CD4-positive, alpha-beta T cell treated with Interferon gamma for 1 hour (primary cell): ENCODE measurements around the gene SYT2.
"Not testable (repeated sequence)": the region's sequence is repeated elsewhere in the genome, so short reads cannot be mapped to it uniquely, and the experiment has no call there.

Experiments used
- DNase-seq: peaks from one replicate; pipeline ENCODE4 v3.0.0-alpha.2; 2020

Gene SYT2

DNA sequence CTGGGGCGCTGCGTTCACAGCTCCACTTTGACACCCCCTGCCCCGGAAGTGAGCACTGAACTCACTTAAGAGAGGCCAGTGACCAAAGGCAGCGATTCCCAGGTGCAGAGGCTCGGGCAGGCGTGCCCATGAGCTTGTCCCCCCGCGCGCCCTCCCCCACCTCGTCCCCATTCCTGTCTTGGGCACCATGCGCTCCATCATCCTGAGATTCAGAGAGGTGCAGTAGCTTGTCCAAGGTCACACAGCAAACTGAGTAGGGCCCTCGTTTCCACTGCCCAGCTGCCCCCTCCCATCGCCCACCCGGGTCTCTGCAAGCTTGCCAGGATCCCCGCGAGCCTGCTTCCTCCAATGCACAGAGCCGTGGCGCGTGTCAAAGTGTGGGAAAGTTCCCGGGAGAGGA is 68.0 kb downstream of the SYT2 start:
- no peak for DNase-seq

DNA sequence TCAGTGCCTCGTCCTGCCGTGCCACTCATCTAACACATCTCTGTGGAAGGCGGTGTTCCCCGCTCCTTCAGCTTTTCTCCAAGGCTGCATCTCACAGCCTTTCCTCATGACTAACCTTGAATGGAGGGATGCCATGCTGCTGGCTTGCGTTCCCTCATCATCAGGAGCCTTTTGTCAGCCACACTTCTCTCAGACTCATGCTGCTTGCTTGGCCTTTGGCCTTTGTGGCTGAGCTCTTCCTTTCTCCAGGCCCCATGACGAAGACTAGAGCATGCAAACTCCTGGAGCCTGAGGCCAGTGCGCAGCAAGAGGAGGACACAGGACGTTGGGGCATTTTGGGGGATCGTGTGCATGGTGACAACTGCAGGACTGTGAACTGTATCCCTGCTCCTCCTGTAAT is 70.8 kb downstream of the SYT2 start:
- DNase-seq, result no peak

DNA sequence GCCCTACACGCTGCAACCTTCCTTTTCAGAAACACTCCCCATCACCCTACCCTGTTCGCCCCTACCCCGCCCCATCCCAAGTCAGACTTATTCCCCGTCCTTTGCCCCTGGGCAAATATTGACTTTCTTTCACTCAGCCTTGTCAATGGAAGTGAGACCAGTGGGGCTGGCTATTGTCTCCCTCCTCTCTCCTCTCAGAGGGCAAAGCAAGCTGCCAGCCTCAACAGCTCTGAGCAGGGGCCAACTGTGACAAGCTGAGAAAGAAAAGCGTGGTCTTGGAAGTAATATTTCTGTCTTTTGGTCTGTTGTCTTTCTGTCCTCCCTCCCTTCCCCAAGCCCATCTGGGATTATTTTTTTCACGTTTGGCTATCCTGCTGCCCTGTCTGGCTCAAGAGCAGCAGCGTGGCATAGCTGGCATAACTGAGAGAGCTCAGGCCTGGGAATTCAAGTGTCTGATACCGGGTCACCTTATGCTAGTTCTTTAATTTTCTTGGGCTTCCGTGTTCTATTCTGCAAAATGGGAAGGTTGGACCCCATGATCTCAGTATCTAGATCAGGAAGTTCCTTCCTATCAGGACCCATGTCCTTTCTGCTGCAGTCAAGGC is 71.5 kb downstream of the SYT2 start:
- DNase-seq, result not testable (repeated sequence)

DNA sequence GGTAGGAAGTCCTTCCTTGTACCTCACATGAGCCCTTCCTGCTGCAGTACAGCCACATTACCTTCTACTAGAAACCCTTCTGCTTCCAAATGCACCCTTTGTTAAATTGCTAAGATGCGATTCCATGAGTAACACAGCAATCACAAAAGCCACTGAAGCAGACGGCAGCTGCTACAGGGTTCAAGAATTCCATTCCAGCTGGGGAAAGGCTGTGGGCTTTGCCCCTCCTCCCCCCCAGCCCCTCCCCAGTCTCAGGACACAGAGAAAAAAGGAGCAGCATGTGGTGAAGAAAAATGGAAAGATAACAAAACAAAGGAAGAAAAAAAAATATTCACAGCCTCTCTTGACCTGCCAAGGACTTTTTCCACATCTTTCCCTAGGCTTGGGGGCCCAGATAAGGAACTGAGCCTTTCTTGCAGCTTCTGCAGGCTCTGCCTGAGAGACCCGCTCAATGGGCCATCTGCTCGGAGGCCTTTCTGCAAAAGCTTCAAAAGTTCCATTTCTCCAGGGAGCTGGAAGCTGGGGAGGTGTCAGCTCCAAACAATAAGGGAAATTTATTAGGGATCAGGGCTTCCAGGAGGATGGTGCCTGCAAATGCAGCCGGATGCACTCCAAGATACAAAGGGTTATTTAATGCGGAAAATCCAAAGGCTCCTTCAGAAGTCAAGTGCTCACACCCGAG is 72.1 kb downstream of the SYT2 start:
- no peak for DNase-seq

DNA sequence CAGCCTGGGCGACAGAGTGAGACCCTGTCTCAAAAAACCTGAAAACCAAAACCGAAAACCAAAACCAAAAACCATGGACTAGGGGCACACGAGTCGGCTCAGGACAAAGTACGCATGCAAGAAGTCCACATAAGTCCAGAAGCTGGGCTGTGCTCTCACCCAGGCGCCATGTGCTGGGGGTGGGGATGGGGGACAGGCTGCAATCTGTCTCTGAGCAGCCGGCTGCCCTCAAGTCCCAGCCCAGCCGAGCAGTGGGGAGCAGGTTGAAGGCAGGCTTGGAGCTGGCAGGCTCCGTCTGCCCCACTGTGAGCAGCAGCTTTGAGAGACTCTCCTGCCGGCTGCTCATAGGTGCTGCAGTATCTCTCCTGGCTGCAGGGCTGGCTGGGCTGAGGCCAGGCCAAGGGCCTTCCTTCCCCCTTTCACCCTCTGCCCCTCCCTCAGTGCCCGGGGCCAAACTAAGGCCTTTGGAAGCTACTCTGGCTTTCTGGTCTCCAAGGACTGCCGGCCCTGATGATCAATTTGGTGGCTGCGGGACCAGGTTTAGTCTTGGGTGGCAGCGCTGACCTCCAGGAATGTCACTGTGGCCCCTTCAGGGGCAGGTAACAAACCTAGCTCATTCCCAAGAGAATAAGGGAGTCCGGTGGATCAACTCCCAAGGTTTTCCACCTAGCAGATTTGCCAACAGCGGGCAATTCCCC is 72.8 kb downstream of the SYT2 start:
- not testable (repeated sequence) for DNase-seq

DNA sequence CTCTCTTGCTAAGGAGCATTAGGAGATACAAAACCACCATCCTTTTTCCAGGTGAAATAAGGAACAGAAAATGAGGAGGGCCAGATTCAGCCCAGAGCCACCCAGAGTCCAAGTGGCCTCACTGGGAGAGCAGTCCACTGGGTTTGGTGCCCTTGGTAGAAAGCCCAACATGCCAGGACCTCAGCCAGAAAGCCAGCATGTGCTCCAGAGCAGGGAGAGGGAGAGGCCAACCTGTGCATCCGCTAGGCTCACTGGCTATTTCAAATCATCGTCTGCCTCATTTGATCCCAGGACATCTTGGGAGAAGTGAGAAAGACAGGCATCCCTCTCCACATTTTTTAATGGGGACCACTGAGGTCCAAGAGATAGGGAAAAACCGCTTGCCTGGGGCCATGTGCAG is 74.1 kb downstream of the SYT2 start:
- DNase-seq, result not testable (repeated sequence)

DNA sequence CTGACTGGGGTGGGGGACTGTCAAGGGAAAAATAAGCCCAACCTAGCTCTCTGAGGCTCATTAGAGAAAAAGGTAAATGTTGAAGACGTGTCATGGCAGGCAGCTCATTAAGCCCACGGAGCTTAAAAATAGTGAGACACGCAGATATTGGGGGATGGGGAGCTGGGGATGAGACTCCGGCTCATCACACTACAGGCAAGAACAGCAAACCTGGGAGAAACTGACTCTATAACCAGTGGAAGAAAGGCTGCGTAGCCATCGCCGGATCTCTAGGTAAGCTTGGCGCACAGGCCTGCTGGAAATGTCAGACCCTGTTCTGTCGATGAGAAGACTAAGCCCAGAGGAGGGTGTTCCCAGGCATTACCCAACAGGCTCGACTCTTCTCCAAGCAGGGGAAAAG is 78.0 kb downstream of the SYT2 start:
- DNase-seq, result no peak

DNA sequence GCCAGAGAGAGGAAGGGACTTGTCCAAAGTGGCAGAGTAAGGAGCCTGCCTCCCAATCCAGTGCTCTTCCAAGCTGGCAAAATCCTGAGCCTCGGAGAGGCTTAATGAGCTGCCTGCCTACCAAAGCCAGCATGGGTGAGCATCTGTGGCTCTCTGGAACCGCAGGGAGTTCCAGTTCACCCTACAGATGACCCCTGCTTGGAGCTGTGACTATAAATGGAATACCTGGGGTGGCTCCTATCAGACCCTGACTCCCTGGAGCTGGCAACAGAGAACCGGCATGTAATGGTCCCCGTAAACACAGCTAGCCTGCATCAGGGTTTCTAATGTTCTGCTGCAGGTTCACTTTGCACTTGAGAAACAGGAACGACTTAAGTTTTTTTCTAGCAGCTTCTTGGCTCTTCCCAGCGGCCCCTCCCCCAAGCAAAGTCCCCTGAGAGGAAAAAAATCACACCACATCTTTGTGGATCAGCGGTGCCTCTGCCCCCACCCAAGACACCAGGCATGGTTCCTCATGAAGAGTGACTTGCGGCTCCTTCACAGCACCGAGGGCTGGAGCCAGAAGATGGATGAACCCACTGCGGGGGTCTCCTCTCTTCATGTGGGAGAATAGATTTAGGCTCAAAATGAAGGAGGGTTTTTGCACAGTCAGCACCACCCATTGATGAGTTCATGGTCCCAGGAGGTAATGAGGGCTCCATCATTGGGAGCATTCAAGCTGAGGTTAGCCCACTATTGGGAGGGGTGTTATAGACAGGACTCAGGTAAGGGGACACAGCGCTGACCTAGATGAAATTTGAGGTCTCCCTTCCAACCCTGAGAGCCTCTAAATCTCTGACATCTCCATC is 79.0 kb downstream of the SYT2 start:
- no peak for DNase-seq

DNA sequence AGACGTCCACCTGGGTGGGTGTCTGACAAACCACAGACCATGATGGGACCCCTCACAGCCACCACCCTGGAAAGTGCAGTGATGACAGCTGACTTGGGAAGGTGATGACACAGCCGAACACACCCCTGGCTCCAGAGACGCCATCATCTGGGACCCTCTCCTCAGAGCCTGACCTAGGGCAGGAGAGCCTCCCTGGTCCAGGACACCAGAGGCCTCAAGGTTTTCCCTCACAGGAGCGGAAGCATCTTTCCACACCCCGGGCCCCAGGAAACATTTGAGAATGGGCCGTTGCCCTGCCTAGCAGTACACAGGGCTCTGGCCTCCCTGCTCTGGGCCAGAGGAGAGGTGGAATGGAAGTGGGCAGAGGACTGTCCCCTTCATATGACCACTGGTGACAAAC is 79.7 kb downstream of the SYT2 start:
- DNase-seq, result no peak

DNA sequence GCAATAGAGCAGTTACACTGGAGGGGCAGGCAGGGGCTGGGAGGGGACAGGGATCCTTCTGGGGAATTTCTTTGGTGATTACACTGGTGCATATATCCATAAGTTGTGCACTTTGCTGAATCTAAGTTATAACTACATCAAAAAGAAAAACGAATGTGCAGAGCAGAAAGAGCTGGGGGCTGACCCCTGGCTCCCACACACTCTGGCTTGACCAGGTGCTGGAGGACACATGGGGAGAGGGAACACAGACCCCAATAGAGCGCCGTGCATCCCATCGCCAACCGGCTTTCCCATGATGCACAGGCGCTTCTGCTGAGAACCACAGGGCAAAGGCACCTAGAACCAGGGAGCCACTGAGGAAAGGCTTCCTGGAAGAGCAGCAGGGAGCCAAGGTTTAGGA is 80.2 kb downstream of the SYT2 start:
- not testable (repeated sequence) for DNase-seq

DNA sequence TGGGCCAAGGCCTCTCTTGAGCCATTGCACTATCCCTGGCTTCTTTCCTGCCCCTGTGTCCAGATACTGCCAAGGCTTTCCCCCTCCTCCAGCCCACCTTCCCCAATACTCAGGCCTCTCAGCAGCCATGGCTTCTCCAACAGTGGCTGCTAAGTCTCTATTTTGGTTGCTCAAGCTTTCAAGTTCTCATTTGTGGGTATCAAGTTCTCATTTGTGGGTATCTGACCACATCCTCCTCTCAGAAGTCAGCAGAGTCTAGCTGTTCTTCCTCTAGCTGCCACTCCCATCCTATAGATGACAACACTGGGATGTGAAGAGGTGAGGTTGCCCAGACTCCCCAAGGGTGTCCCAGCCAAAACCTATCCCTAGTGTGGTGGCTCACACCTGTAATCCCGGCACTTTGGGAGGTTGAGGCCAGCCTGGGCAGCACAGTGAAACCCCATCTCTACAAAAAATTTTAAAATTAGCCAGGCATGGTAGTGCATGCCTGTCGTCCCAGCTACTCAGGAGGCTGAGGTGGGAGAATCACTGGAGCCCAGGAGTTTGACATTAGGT is 80.9 kb downstream of the SYT2 start:
- DNase-seq, result peak; percentile 26

DNA sequence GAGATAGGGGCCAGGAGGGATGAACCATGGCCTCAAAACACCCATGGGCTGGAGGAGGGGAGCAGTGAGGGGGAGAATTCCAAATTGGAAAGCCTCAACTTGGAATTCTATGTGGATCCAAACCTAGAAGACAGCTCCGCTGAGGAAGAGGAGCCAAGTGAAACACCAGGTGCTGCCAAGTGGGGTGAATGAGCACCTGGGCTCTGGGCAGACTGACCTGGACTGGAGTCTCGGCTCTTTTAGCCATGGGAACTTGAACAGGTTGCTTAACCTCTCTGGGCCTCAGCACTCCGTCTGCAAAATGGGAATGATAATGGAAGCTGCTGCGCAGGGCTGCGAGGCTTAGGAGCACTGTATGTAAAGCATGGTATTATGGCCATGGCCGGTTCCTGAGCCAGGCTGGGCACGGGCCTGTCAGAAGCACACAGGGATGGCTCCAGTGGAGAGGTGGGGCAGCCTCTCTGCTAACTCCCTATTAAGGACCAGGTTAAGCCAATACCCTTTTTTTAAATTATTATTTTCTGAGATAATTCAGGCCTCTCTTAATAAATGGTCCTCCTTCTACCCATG is 81.5 kb downstream of the SYT2 start:
- no peak for DNase-seq

DNA sequence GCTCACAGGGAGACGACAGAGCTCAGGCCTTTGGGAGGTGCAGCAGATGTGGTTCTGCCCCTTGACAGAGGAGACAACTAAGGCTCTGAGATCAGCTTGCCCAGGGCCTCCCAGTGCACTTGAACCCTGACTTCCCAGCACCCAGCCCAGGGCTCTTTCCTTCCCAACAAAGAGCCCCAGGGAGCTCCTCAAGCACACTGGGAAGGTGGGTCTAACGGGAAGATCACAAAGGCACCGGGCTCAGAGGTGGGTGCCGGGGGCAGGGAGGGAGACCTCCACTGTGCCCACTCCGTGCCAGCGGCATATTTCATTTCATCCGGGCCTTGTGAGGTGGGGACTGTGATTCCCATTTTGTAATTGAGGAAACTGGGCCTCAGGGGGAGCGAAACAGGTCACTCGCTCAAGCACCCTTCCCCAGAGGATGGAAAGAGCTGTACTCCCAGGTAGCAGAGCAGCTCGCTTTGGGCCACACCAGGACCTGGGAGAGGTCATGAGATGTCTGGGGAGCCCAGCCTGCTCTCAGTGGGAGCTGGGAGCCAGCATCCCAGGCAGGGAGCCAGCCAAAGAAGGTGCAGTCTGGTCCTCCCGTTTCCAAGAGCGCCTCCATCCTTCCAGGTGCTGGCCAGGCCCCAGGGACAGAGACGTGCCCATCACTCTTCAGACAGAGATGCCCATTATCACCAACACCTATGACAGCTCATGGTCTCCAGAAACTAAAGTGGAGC is 82.3 kb downstream of the SYT2 start:
- no peak for DNase-seq

DNA sequence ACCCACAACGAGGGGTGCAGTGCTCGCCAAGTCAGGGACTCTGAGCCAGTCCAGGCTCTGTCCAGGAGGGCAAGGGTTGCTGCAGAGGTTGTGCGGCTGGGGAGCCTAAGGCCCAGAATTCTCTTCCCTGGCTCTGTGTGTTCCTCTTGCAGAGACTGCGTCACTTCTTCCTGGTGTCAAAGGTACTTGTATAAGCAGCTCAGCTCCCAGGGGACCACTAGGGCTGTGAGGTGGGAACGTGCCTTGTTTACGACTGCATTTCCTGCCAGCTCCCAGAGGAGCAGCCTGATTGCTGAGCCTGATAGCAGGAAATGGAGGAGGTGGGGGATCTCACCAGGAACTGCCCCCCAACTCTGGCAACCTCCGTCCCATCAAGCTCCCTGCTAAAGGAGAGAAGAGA is 83.2 kb downstream of the SYT2 start:
- DNase-seq, result peak; percentile 23

DNA sequence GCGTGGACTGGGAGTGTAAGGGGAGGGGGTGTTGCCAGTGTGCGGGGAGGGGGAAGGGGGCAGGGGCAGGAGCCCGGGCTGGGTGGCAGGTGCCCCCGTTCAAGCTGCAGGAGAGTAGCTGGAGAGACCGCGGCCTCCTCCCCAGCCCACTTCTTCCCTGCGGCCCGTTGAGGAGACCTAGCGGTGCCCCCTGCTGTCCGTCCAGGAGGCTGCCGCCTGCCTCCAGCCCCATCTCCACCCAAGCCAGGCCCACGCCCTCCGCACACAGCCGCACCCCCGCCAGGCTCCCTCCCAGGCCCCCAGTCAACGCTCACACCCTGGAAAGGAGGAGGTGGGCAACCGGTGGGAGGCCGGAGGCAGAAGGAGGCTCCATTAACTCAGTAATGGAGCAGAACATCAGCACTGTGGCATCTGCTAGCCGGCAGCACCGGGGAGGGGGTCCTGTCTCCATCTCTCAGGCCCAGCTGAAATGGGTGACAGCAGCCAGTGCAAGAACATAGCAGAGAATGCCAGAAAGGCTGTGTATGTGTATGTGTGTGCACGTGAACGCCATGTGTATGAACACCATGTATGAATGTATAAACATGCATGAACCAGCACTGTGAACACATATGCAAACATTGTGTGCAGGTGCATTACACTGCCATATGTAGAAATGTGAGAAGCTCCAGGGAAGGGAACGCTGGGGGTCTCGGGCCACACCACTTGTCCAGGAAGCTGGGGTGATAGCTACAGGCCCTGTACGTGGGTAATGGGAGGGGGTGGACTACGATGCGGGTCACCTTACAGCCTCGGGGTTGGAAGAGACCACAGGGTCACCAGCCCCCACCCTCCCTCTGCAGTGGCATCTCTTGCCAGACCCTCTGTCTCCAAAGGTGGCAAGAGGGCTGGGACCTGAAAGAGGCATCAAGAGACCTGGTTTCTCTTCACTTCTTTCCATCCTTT is 84.6 kb downstream of the SYT2 start:
- peak; percentile 62 for DNase-seq

DNA sequence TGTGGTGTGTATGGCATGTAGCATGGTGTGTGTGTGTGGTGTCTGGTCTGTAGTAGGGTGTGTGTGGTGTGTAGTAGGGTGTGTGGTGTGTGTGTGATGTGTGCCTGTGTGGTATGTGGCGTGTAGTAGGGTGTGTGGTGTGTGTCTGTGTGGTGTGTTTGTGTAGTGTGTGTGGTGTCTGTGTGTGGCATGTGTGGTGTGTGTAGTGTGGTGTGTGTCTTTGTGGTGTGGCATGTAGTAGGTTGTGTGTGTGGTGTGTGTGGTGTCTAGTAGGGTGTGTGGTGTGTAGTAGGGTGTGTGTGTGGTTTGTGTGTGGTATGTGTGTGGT is 85.5 kb downstream of the SYT2 start:
- DNase-seq, result no peak

DNA sequence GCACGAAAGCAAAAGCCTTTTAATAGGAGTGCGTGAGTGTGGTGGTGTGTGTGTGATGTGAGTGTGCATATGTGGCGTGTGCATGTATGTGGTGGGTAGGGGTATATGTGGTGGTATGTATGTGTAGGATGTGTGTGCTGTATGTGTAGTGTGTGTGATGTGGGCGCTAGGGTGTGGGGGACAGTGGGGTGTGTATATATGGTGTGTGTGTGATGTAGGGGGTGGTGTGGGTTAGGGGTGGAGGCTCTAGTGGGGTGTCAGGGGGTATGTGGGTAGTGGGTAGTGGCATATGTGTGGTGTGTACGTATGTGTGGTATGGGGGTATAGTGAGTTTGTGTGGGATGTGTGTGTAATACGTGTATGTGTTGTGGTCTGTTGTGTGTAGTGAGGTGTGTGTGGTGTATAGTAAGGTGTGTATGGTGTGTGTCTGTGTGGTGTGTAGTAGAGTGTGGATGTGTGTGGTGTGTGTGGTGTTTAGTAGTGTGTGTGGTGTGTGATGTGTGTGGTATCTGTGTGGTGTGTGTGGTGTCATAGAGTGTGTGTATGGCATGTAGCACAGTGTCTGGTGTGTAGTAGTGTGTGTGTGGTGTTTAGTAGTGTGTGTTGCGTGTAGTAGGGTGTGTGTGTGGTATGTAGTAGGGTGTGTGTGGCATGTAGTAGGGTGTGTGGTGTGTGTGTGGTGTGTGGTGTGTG is 86.0 kb downstream of the SYT2 start:
- no peak for DNase-seq

DNA sequence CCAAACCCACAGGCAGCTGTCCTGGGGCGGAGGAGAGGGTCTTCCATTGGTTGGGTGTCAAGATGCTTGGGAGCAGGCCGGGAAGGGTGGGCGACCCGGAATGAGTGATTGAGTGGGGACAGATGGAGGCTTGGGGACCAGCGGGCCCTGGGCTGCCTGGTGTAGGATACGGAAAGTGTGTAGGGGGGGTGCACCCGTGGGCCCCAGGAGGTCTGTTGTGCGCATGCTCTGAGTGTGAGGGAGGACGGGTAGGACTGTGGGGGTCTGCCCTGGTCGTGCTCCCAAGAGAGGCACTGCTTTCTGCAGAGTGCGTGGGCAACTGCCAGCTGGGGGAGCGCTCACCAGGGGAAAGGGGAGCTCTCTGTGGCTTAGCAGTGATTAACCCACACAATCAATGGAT is 86.8 kb downstream of the SYT2 start:
- not testable (repeated sequence) for DNase-seq

DNA sequence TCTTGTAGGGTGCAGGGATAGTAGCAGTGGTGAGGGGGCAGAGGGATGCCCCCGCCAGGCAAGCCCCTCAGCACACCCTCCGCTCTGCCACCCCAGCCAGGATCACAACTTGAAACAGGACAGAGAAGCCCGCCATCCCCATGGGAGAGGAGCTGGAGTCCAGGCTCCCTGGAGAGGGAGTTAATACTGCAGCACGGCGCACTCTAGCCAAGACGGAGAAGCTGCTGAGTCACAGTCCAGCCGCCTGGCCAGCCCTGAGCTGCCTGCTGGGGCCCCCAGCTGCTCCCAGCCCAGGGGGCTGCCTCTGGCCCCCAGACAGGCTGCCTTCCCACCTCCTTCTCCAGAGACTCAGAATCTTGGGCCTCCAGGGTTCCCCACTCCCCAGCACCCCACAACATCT is 87.2 kb downstream of the SYT2 start:
- no peak for DNase-seq

DNA sequence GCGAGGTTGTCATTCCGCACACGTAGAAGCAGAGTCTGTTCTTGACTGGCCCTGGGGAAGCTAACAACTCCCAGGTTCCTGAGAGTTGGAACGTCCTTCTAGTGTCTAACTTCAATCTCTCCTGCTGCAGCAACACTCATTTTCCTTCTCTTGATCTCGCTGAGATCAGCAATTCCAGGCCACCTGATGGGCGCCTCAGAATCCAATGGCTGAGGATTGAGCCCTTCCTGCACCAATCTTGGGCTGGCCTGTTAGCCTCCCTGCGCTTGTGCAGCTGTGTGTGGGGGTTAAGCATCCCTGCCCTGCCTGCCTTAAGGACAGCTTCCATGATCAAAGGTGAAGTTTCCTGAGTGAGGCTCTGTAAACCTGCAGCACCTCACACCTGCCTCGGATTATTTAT is 87.9 kb downstream of the SYT2 start:
- DNase-seq, result no peak
